Measurements from ENCODE around the gene KPNA3. TPM values are rescaled to one million over a fixed set of nuclear protein-coding genes. Genes with fewer than 3 reads are reported as not detected.
A peak's percentile ranks its signal among the peaks of the same experiment; 100 is the strongest.

Gene KPNA3
- polyA plus RNA-seq, 3 donors from 2014 or later: 21.3 to 27.7 (median 21.7) TPM

- peaks cover 0 to 7% (median 6%) of the 10 kb centered on the region in 3 donors for H3K36me3 Mint-ChIP-seq
- H3K27ac Mint-ChIP-seq: no peak overlapping the region
- H3K27me3 Mint-ChIP-seq (ENCODE audit: low read depth in 3 of 3): no peaks in the 10 kb centered on the region
- no peak overlapping the region for H3K4me3 Mint-ChIP-seq
- peaks cover 4 to 14% of the 10 kb centered on the region in 2 donors for H3K4me1 Mint-ChIP-seq
- H3K9me3 Mint-ChIP-seq: no peaks in the 10 kb centered on the region
- no peak for DNase-seq
Measured at GRCh38 chr13:49676581-49677298, 115.7 kb downstream of the KPNA3 start.

- DNase-seq: no peak
- Mint-ChIP-seq H3K4me1 (peaks cover 4 to 14% of the 10 kb centered on the region in 2 donors), H3K27me3 (ENCODE audit: low read depth in 3 of 3) (no peaks in the 10 kb centered on the region), H3K27ac (no peak overlapping the region), H3K36me3 (peaks cover 0 to 15% (median 13%) of the 10 kb centered on the region in 3 donors), H3K4me3 (no peak overlapping the region), H3K9me3 (no peaks in the 10 kb centered on the region)
Measured at GRCh38 chr13:49670828-49671227, 121.7 kb downstream of the KPNA3 start.

GRCh38 chr13:49669735-49670309, 122.7 kb downstream of the KPNA3 start:
- Mint-ChIP-seq H3K4me3 (no peak overlapping the region), H3K27me3 (ENCODE audit: low read depth in 3 of 3) (no peaks in the 10 kb centered on the region), H3K4me1 (peaks cover 4 to 14% of the 10 kb centered on the region in 2 donors), H3K27ac (no peak overlapping the region), H3K9me3 (no peaks in the 10 kb centered on the region), H3K36me3 (peaks cover 0 to 13% (median 8%) of the 10 kb centered on the region in 3 donors)
- no peak for DNase-seq

GRCh38 chr13:49667773-49668172, 124.7 kb downstream of the KPNA3 start:
- Mint-ChIP-seq H3K9me3 (no peaks in the 10 kb centered on the region), H3K4me3 (no peak overlapping the region), H3K27ac (no peak overlapping the region), H3K27me3 (ENCODE audit: low read depth in 3 of 3) (no peaks in the 10 kb centered on the region), H3K36me3 (peaks cover 3 to 15% (median 8%) of the 10 kb centered on the region in 3 donors), H3K4me1 (peaks cover 2 to 10% of the 10 kb centered on the region in 2 donors)
- no peak for DNase-seq

GRCh38 chr13:49664606-49665005, 127.9 kb downstream of the KPNA3 start:
- Mint-ChIP-seq H3K9me3 (no peaks in the 10 kb centered on the region), H3K36me3 (peaks cover 3 to 17% (median 11%) of the 10 kb centered on the region in 3 donors), H3K4me3 (no peak overlapping the region), H3K4me1 (no peaks in the 10 kb centered on the region), H3K27me3 (ENCODE audit: low read depth in 3 of 3) (no peaks in the 10 kb centered on the region), H3K27ac (no peak overlapping the region)
- DNase-seq: no peak

GRCh38 chr13:49657241-49657641, 135.2 kb downstream of the KPNA3 start:
- H3K4me1 Mint-ChIP-seq: peaks cover 2 to 11% of the 10 kb centered on the region in 2 donors
- H3K27ac Mint-ChIP-seq: no peak overlapping the region
- no peak overlapping the region for H3K4me3 Mint-ChIP-seq
- no peaks in the 10 kb centered on the region for H3K9me3 Mint-ChIP-seq
- H3K27me3 Mint-ChIP-seq (ENCODE audit: low read depth in 3 of 3): no peaks in the 10 kb centered on the region
- H3K36me3 Mint-ChIP-seq: peaks cover 0 to 17% (median 4%) of the 10 kb centered on the region in 3 donors
- no peak for DNase-seq

GRCh38 chr13:49655906-49656305, 136.6 kb downstream of the KPNA3 start:
- H3K27me3 Mint-ChIP-seq (ENCODE audit: low read depth in 3 of 3): peaks cover 0 to 2% (median 0%) of the 10 kb centered on the region in 3 donors
- peaks cover 0 to 17% (median 0%) of the 10 kb centered on the region in 3 donors for H3K36me3 Mint-ChIP-seq
- DNase-seq: no peak
- H3K4me3 Mint-ChIP-seq: no peak overlapping the region
- peaks cover 2 to 11% of the 10 kb centered on the region in 2 donors for H3K4me1 Mint-ChIP-seq
- H3K27ac Mint-ChIP-seq: no peak overlapping the region
- no peaks in the 10 kb centered on the region for H3K9me3 Mint-ChIP-seq

GRCh38 chr13:49654011-49654410, 138.5 kb downstream of the KPNA3 start:
- Mint-ChIP-seq H3K4me1 (peaks cover 2 to 11% of the 10 kb centered on the region in 2 donors), H3K9me3 (no peaks in the 10 kb centered on the region), H3K27me3 (ENCODE audit: low read depth in 3 of 3) (peaks cover 0 to 2% (median 0%) of the 10 kb centered on the region in 3 donors), H3K27ac (no peak overlapping the region), H3K4me3 (no peak overlapping the region), H3K36me3 (peaks cover 0 to 13% (median 0%) of the 10 kb centered on the region in 3 donors)
- no peak for DNase-seq

- no peak for DNase-seq
- H3K27ac Mint-ChIP-seq: no peak overlapping the region
- H3K36me3 Mint-ChIP-seq: peaks cover 0 to 9% (median 0%) of the 10 kb centered on the region in 3 donors
- no peak overlapping the region for H3K4me3 Mint-ChIP-seq
- peaks cover 2 to 11% of the 10 kb centered on the region in 2 donors for H3K4me1 Mint-ChIP-seq
- H3K9me3 Mint-ChIP-seq: no peaks in the 10 kb centered on the region
- peaks cover 0 to 2% (median 0%) of the 10 kb centered on the region in 3 donors for H3K27me3 Mint-ChIP-seq (ENCODE audit: low read depth in 3 of 3)
Measured at GRCh38 chr13:49653478-49653877, 139.0 kb downstream of the KPNA3 start.

GRCh38 chr13:49652355-49653305, 139.9 kb downstream of the KPNA3 start:
- no peak overlapping the region for H3K27ac Mint-ChIP-seq
- peak in 1 of 3 donors; percentile 22 for DNase-seq

GRCh38 chr13:49651570-49652354, 140.7 kb downstream of the KPNA3 start:
- Mint-ChIP-seq H3K36me3 (peaks cover 0 to 2% (median 0%) of the 10 kb centered on the region in 3 donors), H3K27me3 (ENCODE audit: low read depth in 3 of 3) (peaks cover 0 to 3% (median 2%) of the 10 kb centered on the region in 3 donors), H3K9me3 (no peaks in the 10 kb centered on the region), H3K4me1 (peaks cover 2 to 11% of the 10 kb centered on the region in 2 donors), H3K27ac (no peak overlapping the region), H3K4me3 (no peak overlapping the region)
- no peak for DNase-seq

More at GRCh38 chr13:49652355-49653305, 139.9 kb downstream of the KPNA3 start:
- Mint-ChIP-seq H3K4me3 (no peak overlapping the region), H3K4me1 (peaks cover 2 to 11% of the 10 kb centered on the region in 2 donors), H3K36me3 (peaks cover 0 to 2% (median 0%) of the 10 kb centered on the region in 3 donors), H3K9me3 (no peaks in the 10 kb centered on the region), H3K27me3 (ENCODE audit: low read depth in 3 of 3) (peaks cover 0 to 2% (median 0%) of the 10 kb centered on the region in 3 donors)

GRCh38 chr13:49649963-49650312, 142.5 kb downstream of the KPNA3 start:
- peaks cover 2 to 10% of the 10 kb centered on the region in 2 donors for H3K4me1 Mint-ChIP-seq
- no peak for DNase-seq
- no peak overlapping the region for H3K4me3 Mint-ChIP-seq
- peaks cover 0 to 3% (median 2%) of the 10 kb centered on the region in 3 donors for H3K27me3 Mint-ChIP-seq (ENCODE audit: low read depth in 3 of 3)
- H3K9me3 Mint-ChIP-seq: no peaks in the 10 kb centered on the region
- H3K36me3 Mint-ChIP-seq: peaks cover 0 to 2% (median 0%) of the 10 kb centered on the region in 3 donors
- H3K27ac Mint-ChIP-seq: no peak overlapping the region
